HCT116 (cell line): ENCODE measurements around the gene AK2. TPM values are rescaled to one million over a fixed set of nuclear protein-coding genes. Genes with fewer than 3 reads are reported as not detected.

Experiments used
- ATAC-seq: fragments of 200-7000 bp; cut with Tn5 transposase; 2 replicates; pipeline ENCODE4 v1.9.1; 2020; ENCODE audit warnings: mild to moderate bottlenecking, moderate library complexity
- BruUV-seq: library from RNA; stranded (reverse); fragments of 400-500 nt; replicated peaks from 2 replicates; lab custom pipeline; 2021; lab: Mats Ljungman, UMichigan
- CTCF ChIA-PET: fragments of 300-600 bp; sonication (Branson Sonifier 250); formaldehyde crosslinking; loops from one replicate; lab custom pipeline; 2021; ENCODE audit warnings: antibody characterized with exemption; lab: Charles Lee
- POLR2A ChIA-PET: fragments of 300-600, 350-600 bp; sonication (Branson Sonifier 250); formaldehyde crosslinking; loops from one replicate; lab custom pipeline; 2021; ENCODE audit warnings: antibody characterized with exemption; lab: Charles Lee
- RAD21 ChIA-PET, 2 experiments: fragments of 300-600 bp; sonication (Branson Sonifier 250); formaldehyde crosslinking; loops; one replicate each; lab custom pipeline; 2023; ENCODE audit warnings: low total read pairs in 2 of 2; ENCODE audit not compliant: uncharacterized antibody in 2 of 2, unreplicated experiment in 2 of 2, low non-redundant PET in 1 of 2; lab: Charles Lee
- DNase-seq: peaks from one replicate; pipeline ENCODE4 v3.0.0-alpha.2; 2010; ENCODE audit warnings: low read depth, low spot score
- H2AFZ ChIP-seq: fragments of 200-600 bp; shearing (Covaris generic), sonication (generic); 2 replicates; pipeline ENCODE4 v1.6.1; 2017; ENCODE audit warnings: low read depth, mixed run types, mixed read lengths, antibody characterized with exemption, low read length; ENCODE audit not compliant: poor library complexity, severe bottlenecking
- H3K27ac ChIP-seq: 2 replicates; pipeline ENCODE4 v1.5.1; 2012; ENCODE audit warnings: low read depth, low read length
- H3K27me3 ChIP-seq: fragments of 200-600 bp; sonication (generic); 2 replicates; pipeline ENCODE4 v1.6.1; 2016; ENCODE audit warnings: mixed run types, low read length, mixed read lengths; ENCODE audit not compliant: insufficient read depth
- H3K36me3 ChIP-seq, 2 experiments: fragments of 200-500 bp in 1 of 2; fragments of 200-600 bp in 1 of 2; sonication (Bioruptor generic) in 1 of 2; sonication (generic) in 1 of 2; 2 replicates each; pipeline versions ENCODE4 v1.5.1 to v1.6.1; 2014 to 2016; ENCODE audit warnings: low read length in 2 of 2, inconsistent platforms in 1 of 2, mixed read lengths in 1 of 2, mixed run types in 1 of 2; ENCODE audit not compliant: insufficient read depth in 2 of 2, control insufficient read depth in 1 of 2
- H3K4me1 ChIP-seq, 2 experiments: fragments of 200-600 bp in 1 of 2; sonication (generic) in 1 of 2; 2 replicates each; pipeline versions ENCODE4 v1.5.1 to v1.6.1; 2012 to 2017; ENCODE audit warnings: low read length in 2 of 2, inconsistent platforms in 1 of 2, mild to moderate bottlenecking in 1 of 2, mixed read lengths in 1 of 2, mixed run types in 1 of 2, moderate library complexity in 1 of 2; ENCODE audit not compliant: insufficient read depth in 2 of 2, control insufficient read depth in 1 of 2
- H3K4me2 ChIP-seq: fragments of 200-600 bp; sonication (generic); 2 replicates; pipeline ENCODE4 v1.6.1; 2017; ENCODE audit warnings: mixed run types, low read length, mixed read lengths
- H3K4me3 ChIP-seq, 2 experiments: fragments of 200-600 bp in 1 of 2; sonication (generic) in 1 of 2; replicated peaks in 1 of 2; 2 replicates each; pipeline ENCODE4 v1.5.1; 2011 to 2016; ENCODE audit warnings: low read length in 2 of 2, control low read depth in 1 of 2, low read depth in 1 of 2, mild to moderate bottlenecking in 1 of 2, mixed read lengths in 1 of 2, mixed run types in 1 of 2
- H3K79me2 ChIP-seq: fragments of 200-600 bp; sonication (generic); 2 replicates; pipeline ENCODE4 v1.6.1; 2017; ENCODE audit warnings: mild to moderate bottlenecking, mixed run types, low read length, moderate library complexity, mixed read lengths; ENCODE audit not compliant: insufficient read depth
- H3K9ac ChIP-seq: fragments of 200-600 bp; sonication (generic); 2 replicates; pipeline ENCODE4 v1.6.1; 2016; ENCODE audit warnings: low read length, mixed read lengths
- H3K9me2 ChIP-seq: fragments of 200-600 bp; sonication (generic), shearing (Covaris generic); 2 replicates; pipeline ENCODE4 v1.6.1; 2017; ENCODE audit warnings: mixed run types, mild to moderate bottlenecking, moderate library complexity; ENCODE audit not compliant: insufficient read depth
- H3K9me3 ChIP-seq, 2 experiments: fragments of 200-500 bp in 1 of 2; fragments of 200-600 bp in 1 of 2; sonication (Bioruptor generic) in 1 of 2; sonication (generic) in 1 of 2; 2 replicates each; pipeline ENCODE4 v1.6.1; 2014 to 2017; ENCODE audit warnings: low read length in 2 of 2, mixed read lengths in 2 of 2, inconsistent platforms in 1 of 2, low read depth in 1 of 2, mild to moderate bottlenecking in 1 of 2, mixed run types in 1 of 2, moderate library complexity in 1 of 2; ENCODE audit not compliant: control insufficient read depth in 1 of 2, insufficient read depth in 1 of 2
- H4K20me1 ChIP-seq: fragments of 200-600 bp; sonication (generic), shearing (Covaris generic); 2 replicates; pipeline ENCODE4 v1.6.1; 2017; ENCODE audit warnings: mixed run types, mild to moderate bottlenecking, moderate library complexity; ENCODE audit not compliant: insufficient read depth
- ATF3 ChIP-seq: IDR thresholded peaks from 2 replicates; pipeline ENCODE4 v1.6.1; 2012
- CBX3 ChIP-seq: IDR thresholded peaks from 2 replicates; pipeline ENCODE4 v1.6.1; 2012; ENCODE audit warnings: low read depth
- CTCF ChIP-seq, 3 experiments: fragments of 200-600 bp in 1 of 3; sonication (generic) in 1 of 3; IDR thresholded peaks in 2 of 3; conservative IDR thresholded peaks in 1 of 3; 2 replicates each; pipeline ENCODE4 v1.5.1; 2012 to 2017; ENCODE audit warnings: low read depth in 2 of 3, low read length in 2 of 3, antibody characterized with exemption in 1 of 3, borderline replicate concordance in 1 of 3, control low read depth in 1 of 3, mild to moderate bottlenecking in 1 of 3, mixed read lengths in 1 of 3, mixed run types in 1 of 3, moderate library complexity in 1 of 3; ENCODE audit not compliant: insufficient read depth in 1 of 3
- EGR1 ChIP-seq: IDR thresholded peaks from 2 replicates; pipeline ENCODE4 v1.6.1; 2012; ENCODE audit warnings: low read depth
- ELF1 ChIP-seq: IDR thresholded peaks from 2 replicates; pipeline ENCODE4 v1.6.1; 2012; ENCODE audit warnings: low read depth, borderline replicate concordance
- EZH2 ChIP-seq: fragments of 200-600 bp; sonication (generic); IDR thresholded peaks from 2 replicates; pipeline ENCODE4 v1.6.1; 2017; ENCODE audit warnings: antibody characterized with exemption, mixed run types
- MAX ChIP-seq: IDR thresholded peaks from 2 replicates; pipeline ENCODE4 v1.6.1; 2012
- POLR2A ChIP-seq: IDR thresholded peaks from 2 replicates; pipeline ENCODE4 v1.7.0; 2011; ENCODE audit warnings: borderline replicate concordance; ENCODE audit not compliant: insufficient read depth, insufficient read length; ENCODE audit errors: extremely low read depth
- POLR2AphosphoS5 ChIP-seq: IDR thresholded peaks from 2 replicates; pipeline ENCODE4 v1.6.1; 2011; ENCODE audit warnings: mild to moderate bottlenecking, low read depth, low read length, moderate library complexity
- SRF ChIP-seq: IDR thresholded peaks from 2 replicates; pipeline ENCODE4 v1.6.1; 2012; ENCODE audit warnings: low read depth
- TCF7L2 ChIP-seq: IDR thresholded peaks from 2 replicates; pipeline ENCODE4 v1.7.0; 2011; ENCODE audit warnings: borderline replicate concordance, inconsistent platforms; ENCODE audit not compliant: insufficient read depth, insufficient read length; ENCODE audit errors: extremely low read depth
- ZBTB33 ChIP-seq: IDR thresholded peaks from 2 replicates; pipeline ENCODE4 v1.6.1; 2011; ENCODE audit warnings: mild to moderate bottlenecking, low read length, moderate library complexity; ENCODE audit not compliant: insufficient replicate concordance; ENCODE audit errors: extremely low read depth
- intact Hi-C: fragments of 100-400 bp; cut with micrococcal nuclease; formaldehyde crosslinking; loops from 2 replicates; pipeline ENCODE4 v1.10.0; 2022
- total RNA-seq: library from RNA; stranded (reverse); gene quantifications from one replicate; pipeline ENCODE4 v1.2.1, GENCODE V29; 2021; ENCODE audit not compliant: unreplicated experiment

AK2 gene
- total RNA-seq, 1 experiment from 2014 or later, result 233 TPM

GRCh38 chr1:32984090-32984454 is 52.6 kb downstream of the AK2 start:
- ChIA-PET CTCF (no interaction called here), POLR2A (no interaction called here), RAD21 (no interaction called here)
- Histone ChIP-seq H3K9me2 (no peaks in the 10 kb centered on the region), H2AFZ (no peak overlapping the region), H4K20me1 (no peaks in the 10 kb centered on the region), H3K79me2 (no peaks in the 10 kb centered on the region), H3K4me1 (peaks cover 10 to 21% of the 10 kb centered on the region in 2 experiments), H3K27me3 (no peaks in the 10 kb centered on the region), H3K4me3 (no peak overlapping the region), H3K4me2 (no peak overlapping the region), H3K9me3 (no peaks in the 10 kb centered on the region), H3K9ac (no peak overlapping the region), H3K27ac (no peak overlapping the region), H3K36me3 (no peaks in the 10 kb centered on the region)
- ATAC-seq (no peak), DNase-seq (no peak)
- BruUV-seq, result no TSS peak
- intact Hi-C loops, result no loop called here
- TF ChIP-seq MAX (no peak), SRF (no peak), EZH2 (no peak), EGR1 (no peak), CBX3 (no peak), CTCF (IDR thresholded peaks at IDR 0.05 in 2 of 3, conservative IDR thresholded peaks at IDR 0.05 in 1 of 3; ENCODE audit: borderline replicate concordance in 1 of 3, insufficient read depth in 1 of 3, low read depth in 2 of 3, low read length in 2 of 3) (no peak)

GRCh38 chr1:32983020-32983419 is 53.7 kb downstream of the AK2 start:
- Histone ChIP-seq H3K4me1 (peaks cover 0 to 11% of the 10 kb centered on the region in 2 experiments; a peak in 1 of 4 replicates), H3K36me3 (no peaks in the 10 kb centered on the region), H3K9me2 (no peaks in the 10 kb centered on the region), H4K20me1 (no peaks in the 10 kb centered on the region), H3K79me2 (no peaks in the 10 kb centered on the region), H2AFZ (no peak overlapping the region), H3K4me3 (no peak overlapping the region), H3K9ac (no peak overlapping the region), H3K9me3 (no peaks in the 10 kb centered on the region), H3K27me3 (no peaks in the 10 kb centered on the region), H3K4me2 (no peak overlapping the region), H3K27ac (no peak overlapping the region)
- TF ChIP-seq ATF3 (no peak), EGR1 (no peak), POLR2A (no peak), POLR2AphosphoS5 (no peak), ZBTB33 (no peak), ELF1 (no peak), TCF7L2 (no peak)
- ChIA-PET RAD21 (no interaction called here), POLR2A (no interaction called here), CTCF (no interaction called here)
- intact Hi-C loops, result no loop called here
- ATAC-seq (no peak), DNase-seq (no peak)
- no TSS peak for BruUV-seq
